Urothelium cell line (cell line): ENCODE data around the gene TBCB.

Experiments used
- DNase-seq: peaks from one replicate; pipeline ENCODE4 v3.0.0; 2011; ENCODE audit warnings: low spot score, mixed read lengths
- FAIRE-seq: peaks from 2 replicates; lab custom pipeline; 2011; peaks lifted over from hg19 to GRCh38; lab: Jason Lieb, UNC

Gene TBCB

DNA sequence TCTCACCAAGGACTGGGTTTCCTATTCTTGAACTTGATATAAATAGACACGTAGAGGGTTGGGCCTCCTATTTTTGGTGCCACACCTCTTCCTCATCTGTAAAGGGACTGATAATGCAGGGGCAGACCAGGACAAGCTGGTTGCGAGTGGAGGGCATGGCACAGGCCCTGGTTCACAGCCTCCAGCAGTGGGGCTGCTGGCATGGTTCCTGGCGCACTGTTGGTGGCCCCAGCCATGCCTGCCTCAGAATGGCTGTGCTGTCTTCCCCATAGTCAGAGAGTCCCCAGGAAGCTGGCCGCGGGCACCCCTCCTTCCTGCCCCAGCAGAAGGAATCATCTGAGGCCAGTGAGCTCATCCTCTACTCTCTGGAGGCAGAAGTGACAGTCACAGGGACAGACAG, 14.8 kb upstream of the TBCB start:
- FAIRE-seq: no peak
- no peak for DNase-seq

DNA sequence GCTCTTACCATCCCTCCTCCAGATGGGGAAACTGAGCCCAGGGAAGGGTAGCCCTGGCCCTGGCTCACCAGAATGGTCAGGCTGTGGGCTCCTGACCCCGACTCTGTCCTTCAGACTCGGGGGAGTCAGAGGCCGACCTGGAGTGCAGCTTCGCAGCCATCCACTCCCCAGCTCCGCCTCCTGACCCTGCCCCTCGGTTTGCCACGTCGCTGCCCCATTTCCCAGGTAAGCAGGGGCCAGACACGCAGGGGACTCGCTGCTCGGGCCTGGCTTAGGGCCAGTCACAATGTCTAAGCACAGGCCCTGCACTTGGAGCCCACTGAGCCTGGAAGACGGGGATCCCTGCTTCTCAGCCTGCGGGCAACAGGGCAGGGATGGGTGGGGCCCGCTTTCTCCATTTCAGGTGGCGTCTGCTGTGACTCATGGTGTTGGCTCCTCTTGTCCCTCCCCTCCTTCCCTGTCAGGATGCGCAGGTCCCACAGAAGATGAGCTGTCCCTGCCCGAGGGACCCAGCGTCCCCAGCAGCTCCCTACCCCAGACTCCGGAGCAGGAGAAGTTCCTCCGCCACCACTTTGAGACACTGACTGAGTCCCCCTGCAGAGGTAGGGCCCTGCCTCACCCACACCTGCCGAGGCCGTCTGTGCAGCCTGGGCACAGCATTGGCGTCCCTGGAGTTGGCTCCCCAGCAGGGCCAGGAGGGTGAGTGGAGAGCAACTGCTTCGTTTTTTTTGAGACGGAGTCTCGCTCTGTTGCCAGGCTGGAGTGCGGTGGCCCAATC, 13.5 kb upstream of the TBCB start:
- FAIRE-seq (no peak), DNase-seq (no peak)

DNA sequence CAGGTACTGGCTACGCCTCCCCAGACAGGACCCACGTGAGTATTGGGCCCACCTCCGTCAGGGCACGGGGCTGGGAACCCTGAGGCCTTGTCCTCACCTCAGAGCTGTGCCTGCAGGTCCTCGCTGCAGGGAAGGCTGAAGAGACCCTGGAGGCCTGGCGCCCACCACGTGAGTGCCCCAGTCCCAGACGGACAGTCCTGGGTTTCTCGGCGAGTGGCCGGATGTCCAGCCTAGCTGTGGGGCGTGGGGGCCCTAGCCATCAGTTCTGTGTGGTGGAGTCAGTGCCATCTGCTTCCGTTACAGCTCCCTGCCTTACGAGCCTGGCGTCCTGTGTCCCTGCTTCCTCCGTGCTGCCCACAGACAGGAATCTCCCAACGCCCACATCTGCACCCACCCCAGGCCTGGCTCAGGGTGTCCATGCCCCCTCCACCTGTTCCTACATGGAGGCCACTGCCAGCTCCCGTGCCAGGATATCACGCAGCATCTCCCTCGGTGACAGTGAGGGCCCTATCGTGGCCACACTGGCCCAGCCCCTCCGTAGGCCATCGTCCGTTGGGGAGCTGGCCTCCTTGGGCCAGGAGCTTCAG, 12.1 kb upstream of the TBCB start:
- no peak for DNase-seq
- FAIRE-seq: no peak

DNA sequence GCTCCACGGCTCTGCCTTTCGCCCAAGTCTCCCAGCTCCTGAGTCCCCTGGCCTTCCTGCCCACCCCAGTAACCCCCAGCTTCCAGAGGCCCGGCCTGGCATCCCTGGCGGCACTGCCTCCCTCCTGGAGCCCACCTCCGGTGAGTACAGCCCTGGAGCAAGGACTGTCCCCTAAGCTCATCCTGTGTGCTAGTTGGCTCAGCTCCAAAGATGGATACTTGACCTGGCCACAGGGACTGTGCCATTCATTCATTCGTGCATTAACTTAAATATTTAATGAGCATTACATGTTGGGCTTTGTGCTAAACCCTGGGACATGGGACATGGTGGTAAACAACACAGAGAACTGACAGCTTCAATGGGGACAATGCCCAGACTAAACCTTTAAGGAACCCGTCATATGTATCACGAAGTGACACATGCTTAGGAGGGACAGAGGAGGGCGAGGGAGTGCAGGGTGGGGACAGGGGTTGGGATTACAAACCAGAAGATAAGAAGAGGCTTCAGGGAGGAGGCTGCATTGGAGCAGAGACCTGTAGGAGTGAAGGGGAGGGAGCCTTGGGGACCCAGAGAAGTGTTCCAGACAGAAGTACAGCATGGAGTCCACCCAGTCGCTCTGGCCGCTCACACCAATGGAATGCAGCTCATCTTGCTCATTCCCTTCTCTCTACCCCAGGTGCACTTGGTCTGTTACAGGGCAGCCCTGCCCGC, 11.3 kb upstream of the TBCB start:
- FAIRE-seq: no peak
- no peak for DNase-seq

DNA sequence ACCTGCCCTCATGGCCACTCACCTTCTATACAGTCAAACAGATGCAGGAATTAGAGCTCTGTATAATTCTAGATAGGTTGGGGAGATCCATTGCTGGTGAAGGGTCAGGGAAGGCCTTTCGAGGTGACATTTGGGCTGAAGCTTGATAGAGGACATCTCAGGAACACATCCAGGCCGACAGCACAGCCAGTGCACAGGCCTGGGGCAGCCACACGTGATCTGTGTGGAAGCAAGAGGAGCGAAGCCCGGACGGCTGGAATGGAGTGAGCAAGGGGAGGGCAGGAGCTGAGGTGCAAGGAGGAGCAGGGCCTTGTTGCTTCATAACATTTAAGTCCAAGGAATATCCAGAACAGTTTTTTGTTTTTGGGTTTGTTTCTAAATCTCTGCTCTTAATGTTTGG, 8.8 kb upstream of the TBCB start:
- FAIRE-seq (no peak), DNase-seq (no peak)

DNA sequence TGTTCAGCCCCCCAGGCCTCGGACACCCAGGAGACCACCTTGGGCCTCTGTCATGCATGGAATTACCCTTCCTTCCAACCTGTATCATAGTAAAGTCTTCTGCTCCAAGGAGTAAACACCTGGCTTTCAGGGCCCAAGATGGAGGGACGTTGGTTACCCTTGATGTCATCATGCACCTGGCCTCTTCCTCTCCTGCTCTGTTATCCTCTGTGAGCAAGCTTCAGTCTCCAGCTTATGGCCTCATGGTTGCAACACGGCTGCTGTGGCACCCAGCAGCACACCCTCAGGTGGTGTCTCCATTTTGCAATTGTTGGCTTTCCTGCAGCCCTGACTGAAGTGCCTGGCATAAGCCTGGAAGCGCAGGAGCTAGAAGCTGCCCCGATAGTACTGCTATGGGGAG, 8.3 kb upstream of the TBCB start:
- DNase-seq (no peak), FAIRE-seq (no peak)

DNA sequence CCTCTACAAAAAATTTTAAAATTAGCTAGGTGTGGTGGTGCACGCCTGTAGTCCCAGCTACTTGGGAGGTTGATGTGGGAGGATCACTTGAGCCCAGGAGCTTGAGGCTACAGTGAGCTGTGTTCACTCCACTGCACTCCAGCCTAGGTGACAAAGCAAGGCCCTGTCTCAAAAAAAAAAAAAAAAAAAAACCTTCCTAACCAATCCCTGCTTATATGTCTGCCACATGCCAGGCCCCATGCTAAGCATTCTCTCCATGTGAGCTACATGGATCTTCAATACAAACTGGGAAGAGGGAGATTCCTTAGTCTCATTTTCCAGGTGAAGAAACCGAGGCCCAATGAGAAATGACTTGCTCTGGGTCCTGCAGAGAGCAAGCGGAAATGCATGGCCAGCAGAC, 6.6 kb upstream of the TBCB start:
- FAIRE-seq: no peak
- no peak for DNase-seq

DNA sequence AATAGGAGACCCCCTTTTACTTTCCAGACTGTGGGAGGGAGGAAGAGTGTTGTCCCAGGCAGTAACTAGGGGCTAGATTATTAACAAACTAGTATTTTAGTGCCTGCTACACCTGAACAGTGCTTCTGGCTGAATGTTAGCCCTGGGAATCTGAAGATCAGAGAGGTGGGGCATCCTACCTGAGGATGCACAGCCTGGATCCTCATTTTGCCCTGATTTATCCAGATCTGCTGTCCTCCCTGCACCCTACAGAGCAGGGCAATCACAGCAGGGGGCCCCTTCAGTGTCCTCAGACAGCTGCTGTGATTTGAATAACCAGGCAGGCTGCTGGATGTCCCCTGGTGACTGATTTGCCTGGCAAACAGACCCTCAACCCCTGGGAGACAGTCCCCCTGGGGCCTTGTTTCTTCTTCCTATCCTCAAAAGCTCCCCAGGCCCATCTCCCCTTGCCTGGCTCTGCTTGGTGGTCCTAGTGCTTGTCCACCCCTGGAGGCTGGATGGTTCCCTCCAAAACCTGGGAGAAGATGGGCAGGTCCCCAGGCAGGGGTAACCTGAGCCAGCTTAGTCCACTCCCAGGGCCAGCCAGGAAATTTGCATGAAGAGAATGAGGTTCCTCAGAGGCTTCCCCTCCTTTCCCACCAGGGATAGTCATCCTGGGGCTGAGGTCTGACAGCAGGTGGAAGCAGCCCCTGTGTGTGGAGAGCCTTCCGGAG, 4.6 kb upstream of the TBCB start, which contains the start of gene OVOL3:
TSS of gene OVOL3 (plus strand) at position 657 of the 713 bp plus-strand sequence. CDS start 60 bp downstream, outside the sequence.
- DNase-seq (no peak), FAIRE-seq (no peak)

DNA sequence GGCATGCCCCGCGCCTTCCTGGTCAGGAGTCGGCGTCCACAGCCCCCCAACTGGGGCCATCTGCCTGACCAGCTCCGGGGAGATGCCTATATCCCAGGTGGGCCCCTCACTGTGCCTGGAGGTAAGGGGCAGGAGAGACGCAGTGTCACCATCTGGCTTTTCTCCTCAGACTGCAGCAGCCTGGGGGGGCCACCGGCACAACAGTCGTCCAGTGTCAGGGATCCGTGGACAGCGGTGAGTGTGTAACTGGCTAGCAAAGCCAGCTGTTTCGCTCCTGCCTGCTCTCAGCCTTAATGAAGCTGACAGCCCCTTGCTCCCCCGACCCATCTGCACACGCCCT, 4.1 kb upstream of the TBCB start:
- no peak for DNase-seq
- no peak for FAIRE-seq

DNA sequence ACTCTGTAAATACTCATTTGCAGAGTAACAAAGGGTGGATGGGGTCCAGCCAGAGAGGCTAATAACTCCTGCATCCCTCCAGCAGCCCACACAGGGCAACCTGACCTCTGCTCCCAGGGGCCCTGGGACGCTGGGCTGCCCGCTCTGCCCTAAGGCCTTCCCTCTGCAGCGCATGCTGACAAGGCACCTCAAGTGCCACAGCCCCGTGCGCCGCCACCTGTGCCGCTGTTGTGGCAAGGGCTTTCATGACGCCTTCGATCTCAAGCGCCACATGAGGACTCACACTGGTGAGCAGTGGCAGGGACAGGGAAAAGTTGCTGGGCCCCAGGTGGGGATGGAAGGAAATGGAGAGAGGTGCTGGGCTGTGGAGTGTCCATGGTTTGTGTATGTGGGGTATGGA, 2.6 kb upstream of the TBCB start:
- FAIRE-seq (no peak), DNase-seq (no peak)

DNA sequence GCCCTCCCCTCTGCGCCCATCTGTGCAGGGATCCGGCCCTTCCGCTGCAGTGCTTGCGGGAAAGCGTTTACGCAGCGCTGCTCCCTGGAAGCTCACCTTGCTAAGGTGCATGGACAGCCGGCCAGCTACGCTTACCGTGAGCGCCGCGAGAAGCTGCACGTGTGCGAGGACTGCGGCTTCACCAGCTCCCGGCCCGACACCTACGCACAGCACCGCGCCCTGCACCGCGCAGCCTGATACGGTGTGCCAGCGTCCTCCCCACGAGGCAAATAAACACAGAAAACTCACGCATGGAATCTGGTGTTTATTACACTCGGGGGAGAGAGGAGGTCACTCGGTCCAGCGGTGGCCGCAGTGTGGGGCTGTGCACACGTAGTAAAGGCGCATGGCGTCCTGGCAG, 1.8 kb upstream of the TBCB start:
- FAIRE-seq (no peak), DNase-seq (no peak)

DNA sequence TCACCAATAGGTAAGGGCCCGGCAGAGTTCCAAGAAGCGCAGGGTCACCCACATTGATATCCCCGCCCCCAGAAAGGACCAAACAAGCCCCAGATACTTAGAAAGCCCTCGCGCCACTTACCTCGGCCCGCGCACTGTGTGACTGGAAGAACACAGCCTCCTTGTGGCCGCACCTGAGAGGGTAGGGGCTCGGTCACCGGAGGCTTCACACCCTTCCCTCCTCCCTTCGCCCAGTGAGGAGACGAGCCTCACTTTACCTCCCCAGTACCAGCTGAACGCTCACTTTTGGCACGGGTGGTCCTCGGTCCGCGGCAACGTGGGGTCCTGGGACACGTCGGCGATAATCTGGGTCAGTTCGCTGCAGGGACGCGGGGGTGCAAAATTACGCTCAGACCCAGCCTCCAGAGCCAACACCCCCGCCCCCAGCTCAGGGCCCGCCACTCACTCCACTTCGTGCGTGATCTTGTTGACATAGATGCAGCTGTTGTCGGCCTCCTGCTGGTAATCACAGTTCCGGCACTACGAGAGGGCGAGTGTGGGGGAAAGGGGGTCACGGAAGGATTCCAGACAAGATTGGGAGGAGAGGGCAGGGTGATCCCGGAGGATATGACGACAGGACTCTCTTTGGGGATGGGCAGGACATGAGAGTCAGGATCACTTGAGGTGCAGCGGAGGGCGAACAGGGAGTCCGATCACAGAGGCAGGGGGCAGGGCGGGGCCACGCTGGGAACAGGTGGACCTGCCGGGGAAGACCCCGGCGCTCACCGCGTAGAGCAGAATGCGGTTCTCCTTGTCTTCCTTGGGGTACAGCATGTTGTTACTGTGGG, 1.2 kb upstream of the TBCB start:
- DNase-seq: no peak
- FAIRE-seq: no peak

DNA sequence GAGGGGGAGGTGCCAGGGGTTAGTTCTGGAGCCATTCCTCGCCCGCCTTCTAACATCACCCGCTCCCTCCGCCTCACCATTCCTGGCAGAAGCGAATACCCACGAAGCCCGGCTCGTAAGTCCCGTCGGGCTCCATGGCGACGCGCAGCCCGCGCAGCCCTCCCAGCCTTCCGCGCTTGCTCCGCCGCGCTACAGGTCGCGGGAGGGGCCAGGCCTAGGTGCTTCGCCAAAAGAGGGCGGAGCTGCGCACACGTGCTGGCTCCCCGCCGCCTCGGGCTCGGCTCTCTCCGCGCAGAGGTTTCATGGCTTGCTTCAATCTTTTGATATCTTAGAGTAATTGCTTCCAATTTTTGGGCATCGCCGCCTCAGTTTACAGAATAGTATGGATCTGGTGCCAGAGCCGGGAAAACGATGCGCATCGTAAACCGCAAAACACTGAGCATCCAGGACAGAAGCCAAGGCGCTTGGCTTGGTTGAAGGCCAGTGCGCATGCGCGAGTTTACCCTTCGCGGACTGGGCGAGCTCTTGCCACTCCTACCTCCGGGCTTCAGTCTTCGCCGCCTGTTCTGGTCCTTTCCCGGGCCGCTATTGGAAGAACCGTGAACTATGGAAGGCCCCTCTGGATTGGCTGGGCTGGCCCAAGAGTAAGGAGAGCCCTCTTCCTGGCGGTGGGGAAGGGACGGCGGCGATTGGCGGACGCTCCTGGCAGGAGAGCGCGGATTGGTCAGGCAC, 381 bp upstream of the TBCB start, which contains the start of gene POLR2I:
TSS of gene POLR2I (minus strand) at position 155 of the 732 bp plus-strand sequence. CDS start at position 136, 19 bp downstream.
- FAIRE-seq: peak; percentile 91

DNA sequence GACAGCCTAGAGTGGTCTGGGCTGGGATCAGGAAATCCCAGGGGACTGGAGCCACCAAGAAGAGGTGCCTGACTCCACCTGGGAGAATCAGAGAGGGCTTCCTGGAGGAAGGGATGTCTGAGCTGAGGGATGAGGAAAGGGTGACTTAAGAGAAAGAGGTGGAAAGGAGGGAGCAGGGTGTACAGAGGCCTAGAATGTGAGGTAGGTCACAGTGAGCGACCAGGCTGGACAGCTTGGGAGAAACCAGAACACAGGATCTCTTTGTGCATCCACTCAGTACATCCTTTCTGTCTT, 1.0 kb downstream of the TBCB start:
- no peak for FAIRE-seq
- no peak for DNase-seq

More for the DNA sequence above, 381 bp upstream of the TBCB start, which contains the start of gene POLR2I:
- DNase-seq: peak; percentile 99

DNA sequence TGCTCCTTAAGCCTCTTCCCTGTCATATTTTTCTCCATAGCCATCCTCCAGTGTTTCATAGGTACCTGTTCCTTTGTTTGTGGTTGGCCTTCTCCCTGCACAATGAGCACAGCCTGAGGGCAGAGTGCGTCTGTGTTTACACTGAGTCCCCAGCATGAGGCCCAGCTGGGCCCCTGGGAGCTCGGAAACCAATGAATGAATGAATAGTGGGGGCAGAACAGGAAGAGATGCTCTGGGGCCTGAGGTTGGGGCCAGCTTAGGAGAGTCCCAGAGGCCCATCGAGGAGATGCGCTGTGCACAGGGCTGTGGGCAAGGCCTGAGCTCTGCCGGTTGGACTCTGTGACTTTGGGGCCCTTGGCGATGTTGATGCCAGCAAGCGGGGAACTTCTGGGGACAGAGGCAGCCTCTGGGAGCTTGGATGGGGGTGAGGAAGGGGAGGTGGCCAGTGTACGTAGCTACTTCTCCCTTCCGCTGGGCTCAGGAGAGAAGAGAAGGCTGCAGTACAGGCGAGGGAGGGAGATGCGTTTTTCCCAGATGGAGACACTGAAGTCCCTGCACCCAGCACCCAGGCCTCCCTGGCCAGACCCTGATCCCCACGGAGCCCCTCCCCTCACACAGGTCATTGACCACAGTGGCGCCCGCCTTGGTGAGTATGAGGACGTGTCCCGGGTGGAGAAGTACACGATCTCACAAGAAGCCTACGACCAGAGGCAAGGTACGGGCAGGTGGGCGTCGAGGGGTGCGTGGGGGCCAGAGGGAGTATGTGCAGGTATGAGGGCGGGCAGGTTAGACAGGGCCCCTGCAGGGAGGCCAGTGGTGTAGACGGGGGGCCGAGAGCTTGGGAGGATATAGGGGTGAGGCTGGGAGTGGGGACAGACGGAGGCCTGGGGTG, 5.1 kb downstream of the TBCB start:
- no peak for FAIRE-seq
- no peak for DNase-seq

DNA sequence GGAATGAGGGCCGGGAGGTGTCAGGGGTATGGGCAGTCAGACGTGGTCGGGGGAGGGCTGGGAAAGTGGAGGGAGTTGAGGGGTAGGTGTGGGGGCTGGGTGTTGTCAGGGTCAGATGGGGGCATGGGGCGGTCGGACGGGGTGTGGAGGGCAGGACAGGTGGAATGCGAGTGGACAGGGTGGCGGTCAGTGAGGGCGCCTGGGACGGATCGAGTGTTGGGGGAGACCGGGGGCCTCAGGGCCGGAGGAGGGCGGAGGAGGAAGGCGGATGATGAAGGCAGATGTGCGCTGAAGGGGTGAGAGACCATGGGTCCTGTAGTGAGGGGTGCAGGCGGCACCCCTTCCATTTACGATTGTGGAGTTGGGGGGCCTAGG, 5.7 kb downstream of the TBCB start:
- FAIRE-seq: no peak
- no peak for DNase-seq

DNA sequence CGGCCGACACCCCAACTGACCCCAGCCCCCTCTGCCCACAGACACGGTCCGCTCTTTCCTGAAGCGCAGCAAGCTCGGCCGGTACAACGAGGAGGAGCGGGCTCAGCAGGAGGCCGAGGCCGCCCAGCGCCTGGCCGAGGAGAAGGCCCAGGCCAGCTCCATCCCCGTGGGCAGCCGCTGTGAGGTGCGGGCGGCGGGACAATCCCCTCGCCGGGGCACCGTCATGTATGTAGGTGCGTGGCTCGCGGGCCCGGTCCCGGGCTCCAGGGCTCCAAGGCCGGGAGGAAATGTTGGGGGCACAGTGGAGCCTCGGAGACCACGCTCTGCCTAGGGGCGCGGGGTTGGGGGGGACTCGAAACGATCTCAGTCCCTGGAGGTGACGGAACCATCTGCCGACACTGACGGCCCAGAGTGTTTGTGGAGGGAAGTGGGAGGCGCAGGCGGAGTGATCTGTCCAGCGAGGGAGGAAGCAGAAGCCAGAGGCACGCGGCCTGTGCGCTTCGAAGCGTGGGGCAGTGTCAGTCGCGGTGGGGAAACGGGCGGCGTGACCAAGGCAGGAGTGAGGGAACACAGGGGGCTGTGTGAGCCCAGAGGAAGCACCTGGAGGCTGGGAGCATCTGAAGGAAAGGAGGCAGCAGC, 6.3 kb downstream of the TBCB start:
- DNase-seq: no peak
- FAIRE-seq: no peak

DNA sequence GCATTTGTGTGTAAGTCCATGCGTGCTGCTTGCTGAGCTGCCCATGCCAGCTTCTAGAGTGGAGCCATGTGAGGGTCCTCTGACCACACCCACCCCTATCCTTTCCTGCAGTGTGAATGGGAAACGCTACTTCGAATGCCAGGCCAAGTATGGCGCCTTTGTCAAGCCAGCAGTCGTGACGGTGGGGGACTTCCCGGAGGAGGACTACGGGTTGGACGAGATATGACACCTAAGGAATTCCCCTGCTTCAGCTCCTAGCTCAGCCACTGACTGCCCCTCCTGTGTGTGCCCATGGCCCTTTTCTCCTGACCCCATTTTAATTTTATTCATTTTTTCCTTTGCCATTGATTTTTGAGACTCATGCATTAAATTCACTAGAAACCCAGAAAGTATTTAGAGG, 10.3 kb downstream of the TBCB start:
- no peak for DNase-seq
- no peak for FAIRE-seq

DNA sequence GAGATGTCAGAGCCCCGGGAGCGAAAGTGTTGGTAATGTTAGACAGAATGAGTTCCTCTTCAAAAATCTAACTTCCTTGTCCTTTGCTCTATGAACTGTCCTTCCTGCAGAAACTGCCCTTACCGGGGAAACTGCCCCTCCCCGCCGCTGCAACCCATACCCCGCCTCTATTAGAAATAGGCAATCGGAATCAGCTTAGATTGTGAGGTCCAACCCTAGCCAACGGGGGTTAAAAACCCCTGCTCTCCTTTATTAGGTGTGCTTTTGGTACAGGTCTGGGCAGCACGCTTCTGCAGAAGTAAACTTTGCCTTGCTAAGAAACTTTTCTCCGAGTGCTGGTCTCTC, 13.1 kb downstream of the TBCB start:
- DNase-seq (no peak), FAIRE-seq (no peak)
